Measurements from ENCODE around the gene TIMP4.

Gene TIMP4

GRCh38 chr3:12143949-12144504, 14.7 kb downstream of the TIMP4 start:
- no peak for DNase-seq

GRCh38 chr3:12142476-12142875, 16.2 kb downstream of the TIMP4 start:
- no peak for DNase-seq

- no peak for DNase-seq
These were observed 17.4 kb downstream of the TIMP4 start for GRCh38 chr3:12141350-12141749.

GRCh38 chr3:12139111-12139511, 19.6 kb downstream of the TIMP4 start:
- no peak for DNase-seq

GRCh38 chr3:12138044-12138443, 20.7 kb downstream of the TIMP4 start:
- DNase-seq = no peak

- no peak for DNase-seq
These were observed 22.3 kb downstream of the TIMP4 start for GRCh38 chr3:12136371-12136770.

GRCh38 chr3:12135029-12135657, 23.6 kb downstream of the TIMP4 start:
- peak; percentile 3 for DNase-seq

- DNase-seq = no peak
These were observed 25.8 kb downstream of the TIMP4 start for GRCh38 chr3:12132881-12133280.

- DNase-seq = no peak
These were observed 27.2 kb downstream of the TIMP4 start for GRCh38 chr3:12131351-12132090.

- no peak for DNase-seq
These were observed 31.3 kb downstream of the TIMP4 start for GRCh38 chr3:12127391-12127790.

- DNase-seq = no peak
These were observed 32.9 kb downstream of the TIMP4 start for GRCh38 chr3:12125772-12126171.

GRCh38 chr3:12121466-12121865, 37.2 kb downstream of the TIMP4 start:
- no peak for DNase-seq

- DNase-seq = no peak
These were observed 38.2 kb downstream of the TIMP4 start for GRCh38 chr3:12120374-12121140.

GRCh38 chr3:12117473-12117872, 41.2 kb downstream of the TIMP4 start:
- no peak for DNase-seq

GRCh38 chr3:12116870-12117269, 41.8 kb downstream of the TIMP4 start:
- no peak for DNase-seq

- no peak for DNase-seq
These were observed 42.9 kb downstream of the TIMP4 start for GRCh38 chr3:12115849-12116248.

GRCh38 chr3:12115104-12115503, 43.6 kb downstream of the TIMP4 start:
- no peak for DNase-seq

- no peak for DNase-seq
These were observed 44.5 kb downstream of the TIMP4 start for GRCh38 chr3:12114251-12114650.

- no peak for DNase-seq
These were observed 51.5 kb downstream of the TIMP4 start for GRCh38 chr3:12107071-12107713.
